SK-N-SH treated with all-trans-retinoic acid at 6 μM for 48 hours (cell line): ENCODE measurements around the gene DHRS3.

Experiments used
- ATAC-seq: fragments of 200-7000 bp; cut with Tn5 transposase; 3 replicates; pipeline ENCODE4 v1.9.1; 2020; ENCODE audit warnings: mild to moderate bottlenecking, moderate library complexity
- BACH2 ChIP-seq: fragments of 250-450 bp; sonication (Bioruptor Pico); IDR thresholded peaks from 2 replicates; pipeline ENCODE4 v1.9.0; 2021; ENCODE audit warnings: mild to moderate bottlenecking, borderline replicate concordance
- CREB5 ChIP-seq: fragments of 250-450 bp; sonication (Bioruptor Pico); IDR thresholded peaks from 2 replicates; pipeline ENCODE4 v1.5.1; 2020; ENCODE audit warnings: low read depth, mild to moderate bottlenecking, moderate library complexity
- CSDC2 ChIP-seq: fragments of 250-450 bp; sonication (Bioruptor Pico); IDR thresholded peaks from 2 replicates; pipeline ENCODE4 v1.5.0; 2020; ENCODE audit warnings: mild to moderate bottlenecking, moderate library complexity
- CSRNP3 ChIP-seq: fragments of 250-450 bp; sonication (Bioruptor Pico); IDR thresholded peaks from 2 replicates; pipeline ENCODE4 v1.5.1; 2021; ENCODE audit warnings: mild to moderate bottlenecking, moderate library complexity
- ESRRG ChIP-seq: fragments of 250-450 bp; sonication (Bioruptor Pico); IDR thresholded peaks from 2 replicates; pipeline ENCODE4 v1.6.1; 2021; ENCODE audit warnings: mild to moderate bottlenecking
- GLIS3 ChIP-seq: fragments of 250-450 bp; sonication (Bioruptor Pico); IDR thresholded peaks from 2 replicates; pipeline ENCODE4 v1.5.0; 2020; ENCODE audit warnings: mild to moderate bottlenecking, moderate library complexity
- ISL1 ChIP-seq: fragments of 250-450 bp; sonication (Bioruptor Pico); IDR thresholded peaks from 2 replicates; pipeline ENCODE4 v2.1.2; 2022; ENCODE audit warnings: mild to moderate bottlenecking, moderate library complexity
- OSR1 ChIP-seq: fragments of 250-450 bp; sonication (Bioruptor Pico); IDR thresholded peaks from 2 replicates; pipeline ENCODE4 v1.8.0; 2022; ENCODE audit warnings: moderate library complexity, mild to moderate bottlenecking, inconsistent platforms
- POU6F1 ChIP-seq: fragments of 250-450 bp; sonication (Bioruptor Pico); IDR thresholded peaks from 2 replicates; pipeline ENCODE4 v1.8.0; 2021; ENCODE audit warnings: low read depth, mild to moderate bottlenecking, moderate library complexity, borderline replicate concordance
- PPARA ChIP-seq: fragments of 250-450 bp; sonication (Bioruptor Pico); IDR thresholded peaks from 2 replicates; pipeline ENCODE4 v1.5.0; 2020; ENCODE audit warnings: mild to moderate bottlenecking, borderline replicate concordance
- RARB ChIP-seq: fragments of 250-450 bp; sonication (Bioruptor Pico); IDR thresholded peaks from 2 replicates; pipeline ENCODE4 v1.8.0; 2021; ENCODE audit warnings: mild to moderate bottlenecking, moderate library complexity
- SNAI2 ChIP-seq: fragments of 250-450 bp; sonication (Bioruptor Pico); IDR thresholded peaks from 2 replicates; pipeline ENCODE4 v1.5.0; 2020; ENCODE audit warnings: mild to moderate bottlenecking, moderate library complexity
- TCF4 ChIP-seq: fragments of 250-450 bp; sonication (Bioruptor Pico); IDR thresholded peaks from 2 replicates; pipeline ENCODE4 v1.8.0; 2021; ENCODE audit warnings: mild to moderate bottlenecking, moderate library complexity, borderline replicate concordance
- TOX ChIP-seq: fragments of 250-450 bp; sonication (Bioruptor Pico); IDR thresholded peaks from 2 replicates; pipeline ENCODE4 v1.8.0; 2021; ENCODE audit warnings: mild to moderate bottlenecking, moderate library complexity, borderline replicate concordance
- TSHZ2 ChIP-seq: fragments of 250-450 bp; sonication (Bioruptor Pico); IDR thresholded peaks from 2 replicates; pipeline ENCODE4 v1.5.0; 2020; ENCODE audit warnings: mild to moderate bottlenecking, moderate library complexity
- ZFP3 ChIP-seq: fragments of 250-450 bp; sonication (Bioruptor Pico); IDR thresholded peaks from 2 replicates; pipeline ENCODE4 v1.5.0; 2020; ENCODE audit warnings: mild to moderate bottlenecking, moderate library complexity
- ZFP30 ChIP-seq: fragments of 450-650 bp; formaldehyde crosslinking; IDR thresholded peaks from 2 replicates; pipeline ENCODE4 v1.5.0; 2022; ENCODE audit warnings: mild to moderate bottlenecking, moderate library complexity
- ZNF565 ChIP-seq: fragments of 450-650 bp; formaldehyde crosslinking; conservative IDR thresholded peaks from 2 replicates; pipeline ENCODE4 v1.5.0; 2020; ENCODE audit warnings: low read depth, mild to moderate bottlenecking, moderate library complexity
- ZNF70 ChIP-seq: fragments of 450-650 bp; formaldehyde crosslinking; IDR thresholded peaks from 2 replicates; pipeline ENCODE4 v1.5.0; 2020; ENCODE audit warnings: mild to moderate bottlenecking, moderate library complexity
- ZNF8 ChIP-seq: fragments of 450-650 bp; formaldehyde crosslinking; IDR thresholded peaks from 2 replicates; pipeline ENCODE4 v1.5.0; 2020; ENCODE audit warnings: mild to moderate bottlenecking, moderate library complexity

The DHRS3 gene

GRCh38 chr1:12634156-12634555 lies 16.1 kb upstream of the DHRS3 start:
- ATAC-seq: no peak

GRCh38 chr1:12631571-12631970 lies 13.6 kb upstream of the DHRS3 start:
- no peak for TF ChIP-seq RARB (CRISPR knock-in tag)
- TF ChIP-seq ZFP30: no peak
- no peak for TF ChIP-seq TSHZ2
- TF ChIP-seq CREB5: no peak
- TF ChIP-seq TOX: no peak
- TF ChIP-seq ZFP3 (CRISPR knock-in tag): no peak
- no peak for TF ChIP-seq ZNF8
- no peak for TF ChIP-seq ZNF565
- TF ChIP-seq CSRNP3 (CRISPR knock-in tag): no peak
- no peak for TF ChIP-seq CSDC2 (CRISPR knock-in tag)
- no peak for TF ChIP-seq ESRRG (CRISPR knock-in tag)
- no peak for TF ChIP-seq PPARA (CRISPR knock-in tag)
- no peak for TF ChIP-seq OSR1 (CRISPR knock-in tag)
- TF ChIP-seq ZNF70 (CRISPR knock-in tag): no peak
- no peak for TF ChIP-seq ISL1 (CRISPR knock-in tag)
- TF ChIP-seq TCF4 (CRISPR knock-in tag): no peak
- no peak for TF ChIP-seq GLIS3 (CRISPR knock-in tag)
- TF ChIP-seq BACH2 (CRISPR knock-in tag): no peak
- no peak for TF ChIP-seq POU6F1 (CRISPR knock-in tag)
- no peak for TF ChIP-seq SNAI2 (CRISPR knock-in tag)
- TF ChIP-seq, all 23 proteins: peak for 0

More at GRCh38 chr1:12634156-12634555, 16.1 kb upstream of the DHRS3 start:
- no peak for TF ChIP-seq ESRRG (CRISPR knock-in tag)

GRCh38 chr1:12630946-12631530 lies 13.0 kb upstream of the DHRS3 start:
- TF ChIP-seq RARB (CRISPR knock-in tag) (no peak), TSHZ2 (no peak)
- TF ChIP-seq, all 23 proteins: peak for 0
- ATAC-seq: no peak

More at GRCh38 chr1:12631571-12631970, 13.6 kb upstream of the DHRS3 start:
- no peak for ATAC-seq
